Kidney (tissue), 14 donors: Measurements from ENCODE around the gene UGT1A1. TPM values are rescaled to one million over a fixed set of nuclear protein-coding genes. Genes with fewer than 3 reads are reported as not detected.
"Not testable (repeated sequence)": the region's sequence is repeated elsewhere in the genome, so short reads cannot be mapped to it uniquely, and the experiment has no call there.

Experiments used
- DNase-seq, 5 donors: peaks; one replicate each; pipeline ENCODE4 v3.0.0-alpha.2; 2013 to 2020
- FAIRE-seq: peaks from 2 replicates; lab custom pipeline; 2012; peaks lifted over from hg19 to GRCh38; lab: Jason Lieb, UNC
- H3K27ac ChIP-seq, 2 donors: one replicate each; pipeline ENCODE4 v1.7.0; 2013; ENCODE audit warnings: low read depth in 2 of 2, low read length in 2 of 2, inconsistent platforms in 1 of 2
- H3K27me3 ChIP-seq: one replicate; pipeline ENCODE4 v1.7.1; 2013; ENCODE audit warnings: low read length, inconsistent platforms; ENCODE audit not compliant: control insufficient read depth, insufficient read depth
- H3K36me3 ChIP-seq, 3 donors: one replicate each; pipeline versions ENCODE4 v1.7.0 to v1.7.1; 2013; ENCODE audit warnings: low read length in 3 of 3, control low read depth in 1 of 3, inconsistent platforms in 1 of 3; ENCODE audit not compliant: insufficient read depth in 3 of 3, control insufficient read depth in 2 of 3
- H3K4me1 ChIP-seq, 3 donors: one replicate each; pipeline versions ENCODE4 v1.7.0 to v1.7.1; 2013; ENCODE audit warnings: low read length in 3 of 3, inconsistent platforms in 1 of 3, low read depth in 1 of 3; ENCODE audit not compliant: control insufficient read depth in 2 of 3, insufficient read depth in 2 of 3
- H3K4me3 ChIP-seq, 3 donors: one replicate each; pipeline versions ENCODE4 v1.7.0 to v1.8.1; 2013; ENCODE audit warnings: low read length in 3 of 3, control low read depth in 1 of 3, inconsistent platforms in 1 of 3
- H3K9ac ChIP-seq, 3 donors: one replicate each; pipeline versions ENCODE4 v1.7.0 to v1.7.1; 2013; ENCODE audit warnings: low read length in 3 of 3, control low read depth in 1 of 3, inconsistent platforms in 1 of 3
- H3K9me3 ChIP-seq, 3 donors: one replicate each; pipeline versions ENCODE4 v1.7.0 to v1.7.1; 2013; ENCODE audit warnings: low read length in 3 of 3, control low read depth in 1 of 3, inconsistent platforms in 1 of 3; ENCODE audit not compliant: control insufficient read depth in 2 of 3, insufficient read depth in 1 of 3
- CTCF ChIP-seq: IDR thresholded peaks from 3 replicates; pipeline ENCODE4 v1.5.1; 2012; ENCODE audit warnings: mild to moderate bottlenecking, moderate library complexity, borderline replicate concordance; ENCODE audit not compliant: insufficient read depth; ENCODE audit errors: extremely low read depth
- intact Hi-C: fragments of 100-400 bp; cut with DNase I; formaldehyde crosslinking; loops from one replicate; pipeline ENCODE4 v1.11.1; 2022
- polyA plus RNA-seq: library from polyadenylated mRNA; stranded (reverse); fragments of 350-450 nt; fragmentation: Illumina TruSeq; extraction: RNeasy Lipid Tissue Mini Kit (QIAGEN cat#74804); gene quantifications from one replicate; pipeline ENCODE4 v1.2.3, GENCODE V29; 2014; ENCODE audit warnings: low read depth, low replicate concordance; ENCODE audit not compliant: insufficient read depth
- total RNA-seq: library from RNA; stranded (reverse); fragmentation: NEBNext Ultra II Directional; extraction: Animal tissue kit (Norgen Biotek cat#: 25700); gene quantifications from one replicate; pipeline ENCODE4 v1.2.1, GENCODE V29; 2021
- donor health status: control.
- donor health status: control.
- donor health status: control.
- donor health status: control.
- donor health status: control.
- donor health status: DM: yes; HTN: yes; CAD: no.
- donor health status: Normal renal cell carcinoma (clear cell type).

UGT1A1 gene
- total and polyA plus RNA-seq, 2 donors from 2014 or later, result 1.4 to 3.6 TPM

- Histone ChIP-seq H3K9me3 (no peaks in the 10 kb centered on the region), H3K27ac (no peak overlapping the region), H3K27me3 (no peaks in the 10 kb centered on the region), H3K36me3 (no peaks in the 10 kb centered on the region), H3K9ac (no peak overlapping the region), H3K4me1 (peaks cover 0 to 11% (median 3%) of the 10 kb centered on the region in 3 donors), H3K4me3 (no peak overlapping the region)
- DNase-seq (no peak), FAIRE-seq (no peak)
- TF ChIP-seq CTCF, result no peak
- intact Hi-C loops, result no loop called here
Observed at GRCh38 chr2:233746475-233747282, 13.4 kb upstream of the UGT1A1 start.

GRCh38 chr2:233747283-233747544 lies 12.9 kb upstream of the UGT1A1 start:
- Histone ChIP-seq H3K4me1 (peaks cover 0 to 8% (median 5%) of the 10 kb centered on the region in 3 donors), H3K4me3 (no peak overlapping the region), H3K9ac (no peak overlapping the region), H3K9me3 (no peaks in the 10 kb centered on the region), H3K27me3 (no peaks in the 10 kb centered on the region), H3K27ac (no peak overlapping the region), H3K36me3 (no peaks in the 10 kb centered on the region)
- intact Hi-C loops, result no loop called here
- TF ChIP-seq CTCF, result no peak
- FAIRE-seq, result no peak
- no peak for DNase-seq

GRCh38 chr2:233750689-233751088 lies 9.4 kb upstream of the UGT1A1 start:
- H3K9ac ChIP-seq, FAIRE-seq, H3K9me3 ChIP-seq, H3K27ac ChIP-seq, DNase-seq, H3K36me3 ChIP-seq, intact Hi-C loops, H3K27me3 ChIP-seq, H3K4me3 ChIP-seq: not testable (repeated sequence)
- H3K4me1 ChIP-seq, result peaks cover 0 to 14% (median 2%) of the 10 kb centered on the region in 3 donors

- H3K4me3 ChIP-seq, H3K36me3 ChIP-seq, H3K4me1 ChIP-seq, H3K9ac ChIP-seq, intact Hi-C loops, H3K27ac ChIP-seq, DNase-seq, H3K9me3 ChIP-seq, FAIRE-seq, H3K27me3 ChIP-seq: not testable (repeated sequence)
Observed at GRCh38 chr2:233751212-233752009, 8.7 kb upstream of the UGT1A1 start.
